PC-3 (cell line): ENCODE measurements around the gene TIE1. TPM values are rescaled to one million over a fixed set of nuclear protein-coding genes. Genes with fewer than 3 reads are reported as not detected.

Source experiments
- ATAC-seq: fragments of 200-7000 bp; cut with Tn5 transposase; 2 replicates; pipeline ENCODE4 v1.9.1; 2020; ENCODE audit warnings: mild to moderate bottlenecking, moderate library complexity
- BruUV-seq: library from RNA; stranded (reverse); fragments of 400-500 nt; replicated peaks from 2 replicates; lab custom pipeline; 2021; lab: Mats Ljungman, UMichigan
- CTCF ChIA-PET: fragments of 300-600 bp; sonication (Branson Sonifier 250); formaldehyde crosslinking; loops from one replicate; lab custom pipeline; 2022; ENCODE audit warnings: antibody characterized with exemption; lab: Charles Lee
- POLR2A ChIA-PET: fragments of 300-600 bp; sonication (Branson Sonifier 250); formaldehyde crosslinking; loops from one replicate; lab custom pipeline; 2022; ENCODE audit warnings: antibody characterized with exemption; ENCODE audit not compliant: unreplicated experiment; lab: Charles Lee
- DNase-seq: peaks from one replicate; pipeline ENCODE4 v3.0.0-alpha.2; 2015
- H2AFZ ChIP-seq: fragments of 300-600 bp; sonication (generic); 2 replicates; pipeline ENCODE4 v1.6.0; 2016; ENCODE audit warnings: antibody characterized with exemption, low read length
- H3F3A ChIP-seq: fragments of 300-600 bp; sonication (generic); one replicate; pipeline ENCODE4 v1.6.0; 2017; ENCODE audit warnings: antibody characterized with exemption, low read length, control low read depth, mild to moderate bottlenecking; ENCODE audit not compliant: unreplicated experiment
- H3K27ac ChIP-seq: fragments of 300-600 bp; sonication (generic); 2 replicates; pipeline ENCODE4 v1.5.1; 2016; ENCODE audit warnings: mild to moderate bottlenecking, low read length
- H3K27me3 ChIP-seq: fragments of 300-600 bp; sonication (generic); 2 replicates; pipeline ENCODE4 v1.6.1; 2016; ENCODE audit warnings: low read length, mixed read lengths
- H3K36me3 ChIP-seq: fragments of 300-600 bp; sonication (generic); 2 replicates; pipeline ENCODE4 v1.6.1; 2016; ENCODE audit warnings: low read depth, mixed run types, low read length, mixed read lengths
- H3K4me1 ChIP-seq: fragments of 300-600 bp; sonication (generic); 2 replicates; pipeline ENCODE4 v1.5.1; 2016; ENCODE audit warnings: low read length; ENCODE audit not compliant: insufficient read depth
- H3K4me2 ChIP-seq: fragments of 300-600 bp; sonication (generic); 2 replicates; pipeline ENCODE4 v1.6.0; 2016; ENCODE audit warnings: low read length
- H3K4me3 ChIP-seq: fragments of 300-600 bp; sonication (generic); 2 replicates; pipeline ENCODE4 v1.5.1; 2016; ENCODE audit warnings: mild to moderate bottlenecking, low read length, mixed read lengths
- H3K79me2 ChIP-seq: fragments of 300-600 bp; sonication (generic); 2 replicates; pipeline ENCODE4 v1.6.1; 2017; ENCODE audit warnings: low read length, mixed read lengths
- H3K9ac ChIP-seq: fragments of 300-600 bp; sonication (generic); 2 replicates; pipeline ENCODE4 v1.6.0; 2016; ENCODE audit warnings: mild to moderate bottlenecking, low read length
- H3K9me2 ChIP-seq: fragments of 300-600 bp; sonication (generic); replicated peaks from 2 replicates; pipeline ENCODE4 v1.6.1; 2016; ENCODE audit warnings: mixed run types, low read length, mixed read lengths
- H3K9me3 ChIP-seq: fragments of 300-600 bp; sonication (generic); 2 replicates; pipeline ENCODE4 v1.6.1; 2016; ENCODE audit warnings: low read length, mixed read lengths
- H4K20me1 ChIP-seq: fragments of 300-600 bp; sonication (generic); 2 replicates; pipeline ENCODE4 v1.6.1; 2016; ENCODE audit warnings: low read length, mixed read lengths
- EZH2 ChIP-seq: fragments of 300-600 bp; sonication (generic); IDR thresholded peaks from one replicate; pipeline ENCODE4 v1.6.1; 2017; ENCODE audit warnings: antibody characterized with exemption, mild to moderate bottlenecking, low read length; ENCODE audit not compliant: unreplicated experiment
- EZH2phosphoT487 ChIP-seq: fragments of 300-600 bp; sonication (generic); IDR thresholded peaks from 2 replicates; pipeline ENCODE4 v1.6.1; 2018; ENCODE audit warnings: mild to moderate bottlenecking, antibody characterized with exemption, low read length, borderline replicate concordance
- intact Hi-C: fragments of 100-400 bp; cut with micrococcal nuclease; formaldehyde crosslinking; loops from 2 replicates; pipeline ENCODE4 v1.9.0; 2023
- total RNA-seq: library from RNA; depleted of rRNA; stranded (reverse); fragments of >200 nt; gene quantifications from 2 replicates; pipeline ENCODE4 v1.2.3, GENCODE V29; 2014
- TF ChIP-seq, protein P1 (sequence below): fragments of 300-600 bp; sonication (generic); conservative IDR thresholded peaks from 2 replicates; pipeline ENCODE4 v1.5.1; 2017; ENCODE audit warnings: antibody characterized with exemption, low read depth, mild to moderate bottlenecking, low read length

The TIE1 gene
- total RNA-seq, 1 experiment from 2014 or later: 1.5 TPM

- no peaks in the 10 kb centered on the region for H4K20me1 ChIP-seq
- TF ChIP-seq EZH2 (no peak), EZH2phosphoT487 (no peak)
- TF ChIP-seq, protein P1, sequence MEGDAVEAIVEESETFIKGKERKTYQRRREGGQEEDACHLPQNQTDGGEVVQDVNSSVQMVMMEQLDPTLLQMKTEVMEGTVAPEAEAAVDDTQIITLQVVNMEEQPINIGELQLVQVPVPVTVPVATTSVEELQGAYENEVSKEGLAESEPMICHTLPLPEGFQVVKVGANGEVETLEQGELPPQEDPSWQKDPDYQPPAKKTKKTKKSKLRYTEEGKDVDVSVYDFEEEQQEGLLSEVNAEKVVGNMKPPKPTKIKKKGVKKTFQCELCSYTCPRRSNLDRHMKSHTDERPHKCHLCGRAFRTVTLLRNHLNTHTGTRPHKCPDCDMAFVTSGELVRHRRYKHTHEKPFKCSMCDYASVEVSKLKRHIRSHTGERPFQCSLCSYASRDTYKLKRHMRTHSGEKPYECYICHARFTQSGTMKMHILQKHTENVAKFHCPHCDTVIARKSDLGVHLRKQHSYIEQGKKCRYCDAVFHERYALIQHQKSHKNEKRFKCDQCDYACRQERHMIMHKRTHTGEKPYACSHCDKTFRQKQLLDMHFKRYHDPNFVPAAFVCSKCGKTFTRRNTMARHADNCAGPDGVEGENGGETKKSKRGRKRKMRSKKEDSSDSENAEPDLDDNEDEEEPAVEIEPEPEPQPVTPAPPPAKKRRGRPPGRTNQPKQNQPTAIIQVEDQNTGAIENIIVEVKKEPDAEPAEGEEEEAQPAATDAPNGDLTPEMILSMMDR: no peak
- no peak for DNase-seq
- intact Hi-C loops: no loop called here
- POLR2A ChIA-PET: no interaction called here
- no peaks in the 10 kb centered on the region for H3K27me3 ChIP-seq
- no peaks in the 10 kb centered on the region for H3K9me3 ChIP-seq
- H3F3A ChIP-seq: no peaks in the 10 kb centered on the region
- H2AFZ ChIP-seq: no peak overlapping the region
- no peaks in the 10 kb centered on the region for H3K4me1 ChIP-seq
- no peak overlapping the region for H3K9ac ChIP-seq
- CTCF ChIA-PET: no interaction called here
- H3K4me2 ChIP-seq: no peak overlapping the region
- ATAC-seq: no peak
- H3K36me3 ChIP-seq: no peaks in the 10 kb centered on the region
- H3K79me2 ChIP-seq: no peaks in the 10 kb centered on the region
- no peak overlapping the region for H3K4me3 ChIP-seq
- BruUV-seq: no TSS peak
- no peaks in the 10 kb centered on the region for H3K9me2 ChIP-seq
- no peak overlapping the region for H3K27ac ChIP-seq
These were observed 19.0 kb downstream of the TIE1 start for GRCh38 chr1:43319766-43320165.

DNA sequence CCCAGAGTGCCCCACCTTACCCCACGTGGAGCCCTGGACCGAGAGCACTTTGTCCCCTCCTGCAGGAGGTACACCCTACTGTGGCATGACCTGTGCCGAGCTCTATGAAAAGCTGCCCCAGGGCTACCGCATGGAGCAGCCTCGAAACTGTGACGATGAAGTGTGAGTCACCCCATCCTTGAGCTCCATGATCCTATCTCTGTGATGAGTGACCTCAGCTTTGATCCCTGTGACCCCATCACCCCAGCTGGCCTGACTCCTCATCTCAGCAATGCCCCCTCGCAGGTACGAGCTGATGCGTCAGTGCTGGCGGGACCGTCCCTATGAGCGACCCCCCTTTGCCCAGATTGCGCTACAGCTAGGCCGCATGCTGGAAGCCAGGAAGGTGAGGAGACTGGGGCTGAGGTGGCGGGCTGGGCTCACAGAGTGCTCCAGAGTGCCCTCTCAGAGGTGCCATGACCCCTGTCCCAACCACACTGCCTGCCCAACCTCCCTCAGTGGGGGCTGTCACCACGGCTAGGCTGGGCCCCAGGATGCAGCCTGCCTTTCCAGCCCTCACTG, 20.6 kb downstream of the TIE1 start:
- Histone ChIP-seq H3K27me3 (no peaks in the 10 kb centered on the region), H3K4me3 (no peak overlapping the region), H3K4me1 (no peaks in the 10 kb centered on the region), H3K9me3 (no peaks in the 10 kb centered on the region), H3F3A (no peaks in the 10 kb centered on the region), H3K27ac (no peak overlapping the region), H3K36me3 (no peaks in the 10 kb centered on the region), H3K9me2 (no peaks in the 10 kb centered on the region), H3K9ac (no peak overlapping the region), H4K20me1 (no peaks in the 10 kb centered on the region), H3K4me2 (no peak overlapping the region), H3K79me2 (no peaks in the 10 kb centered on the region), H2AFZ (no peak overlapping the region)
- DNase-seq: no peak
- no peak for ATAC-seq
- intact Hi-C loops: no loop called here
- TF ChIP-seq EZH2phosphoT487 (no peak), EZH2 (no peak)
- TF ChIP-seq, protein P1: no peak
- ChIA-PET CTCF (no interaction called here), POLR2A (no interaction called here)
- BruUV-seq: no TSS peak

DNA sequence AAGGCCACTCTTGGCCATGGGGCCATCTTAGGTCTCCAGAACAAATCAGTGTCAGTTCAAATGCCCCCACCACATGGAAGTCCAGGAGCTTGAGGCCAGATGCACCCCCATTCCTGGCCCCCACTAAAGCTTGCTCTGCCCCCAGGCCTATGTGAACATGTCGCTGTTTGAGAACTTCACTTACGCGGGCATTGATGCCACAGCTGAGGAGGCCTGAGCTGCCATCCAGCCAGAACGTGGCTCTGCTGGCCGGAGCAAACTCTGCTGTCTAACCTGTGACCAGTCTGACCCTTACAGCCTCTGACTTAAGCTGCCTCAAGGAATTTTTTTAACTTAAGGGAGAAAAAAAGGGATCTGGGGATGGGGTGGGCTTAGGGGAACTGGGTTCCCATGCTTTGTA, 21.7 kb downstream of the TIE1 start:
- H3K79me2 ChIP-seq: no peaks in the 10 kb centered on the region
- no peaks in the 10 kb centered on the region for H3K36me3 ChIP-seq
- no peaks in the 10 kb centered on the region for H3K9me2 ChIP-seq
- ATAC-seq: no peak
- H3K9ac ChIP-seq: no peak overlapping the region
- BruUV-seq: no TSS peak
- no peaks in the 10 kb centered on the region for H3K27me3 ChIP-seq
- no peak overlapping the region for H3K4me2 ChIP-seq
- no peaks in the 10 kb centered on the region for H3K9me3 ChIP-seq
- intact Hi-C loops: no loop called here
- no peak overlapping the region for H3K4me3 ChIP-seq
- ChIA-PET POLR2A (no interaction called here), CTCF (no interaction called here)
- no peak overlapping the region for H2AFZ ChIP-seq
- no peaks in the 10 kb centered on the region for H3F3A ChIP-seq
- no peaks in the 10 kb centered on the region for H3K4me1 ChIP-seq
- DNase-seq: no peak
- no peak overlapping the region for H3K27ac ChIP-seq
- H4K20me1 ChIP-seq: no peaks in the 10 kb centered on the region
- TF ChIP-seq EZH2 (no peak), EZH2phosphoT487 (no peak)
- TF ChIP-seq, protein P1: no peak
